AG04450 (cell line): ENCODE measurements around the gene JMJD7. TPM values are rescaled to one million over a fixed set of nuclear protein-coding genes. Genes with fewer than 3 reads are reported as not detected.

Experiments used
- CTCF ChIA-PET: fragments of 300-600, 350-600 bp; formaldehyde crosslinking; extraction: SDS; loops from one replicate; lab custom pipeline; 2022; ENCODE audit warnings: antibody characterized with exemption, inconsistent platforms; lab: Charles Lee
- POLR2A ChIA-PET: fragments of 350-600 bp; formaldehyde crosslinking; extraction: SDS; loops from one replicate; lab custom pipeline; 2021; ENCODE audit warnings: antibody characterized with exemption, inconsistent platforms; lab: Yijun Ruan, JAX
- DNase-seq: peaks from one replicate; pipeline ENCODE4 v3.0.0-alpha.2; 2011; ENCODE audit warnings: low read depth, low spot score
- H3K27ac ChIP-seq: one replicate; pipeline ENCODE4 v1.5.1; 2012; ENCODE audit warnings: low read depth, low read length, control low read depth
- H3K27me3 ChIP-seq: one replicate; pipeline ENCODE4 v1.6.0; 2012; ENCODE audit warnings: low read length; ENCODE audit not compliant: control insufficient read depth, insufficient read depth
- H3K4me3 ChIP-seq: 2 replicates; pipeline ENCODE4 v1.5.1; 2011; ENCODE audit warnings: mild to moderate bottlenecking, low read depth, low read length, control low read depth
- H3K9me3 ChIP-seq: 2 replicates; pipeline ENCODE4 v1.5.1; 2012; ENCODE audit warnings: low read length; ENCODE audit not compliant: control insufficient read depth, insufficient read depth
- CTCF ChIP-seq: IDR thresholded peaks from 2 replicates; pipeline ENCODE4 v1.5.1; 2011; ENCODE audit warnings: low read depth, low read length, control low read depth, inconsistent platforms
- polyA plus RNA-seq: library from polyadenylated mRNA; depleted of rRNA; stranded (reverse); fragments of >200 nt; gene quantifications from 2 replicates; pipeline ENCODE4 v1.2.3, GENCODE V29; 2011

The JMJD7 gene
- polyA plus RNA-seq, 1 experiment = 5.1 TPM

- no peak for TF ChIP-seq CTCF
- ChIA-PET CTCF (interaction anchor here (0.6 to 1.2 kb wide), 2 partner anchors 74 to 166 kb away, joined by 3 to 4 read pairs; partner anchors contain the start of gene MAPKBP1), POLR2A (no interaction called here)
- Histone ChIP-seq H3K27ac (no peak overlapping the region), H3K9me3 (no peaks in the 10 kb centered on the region; the same call in 1 of the 2 replicates), H3K4me3 (no peak overlapping the region), H3K27me3 (peaks cover 8% of the 10 kb centered on the region)
- no peak for DNase-seq
These were observed 20.1 kb downstream of the JMJD7 start for GRCh38 chr15:41847981-41848380.

GRCh38 chr15:41848631-41849030, 20.7 kb downstream of the JMJD7 start:
- POLR2A ChIA-PET = no interaction called here
- no peak for DNase-seq
- CTCF ChIA-PET = interaction anchor here (0.6 to 1.2 kb wide), 2 partner anchors 75 to 165 kb away, joined by 3 to 4 read pairs; partner anchors contain the start of gene MAPKBP1

DNA sequence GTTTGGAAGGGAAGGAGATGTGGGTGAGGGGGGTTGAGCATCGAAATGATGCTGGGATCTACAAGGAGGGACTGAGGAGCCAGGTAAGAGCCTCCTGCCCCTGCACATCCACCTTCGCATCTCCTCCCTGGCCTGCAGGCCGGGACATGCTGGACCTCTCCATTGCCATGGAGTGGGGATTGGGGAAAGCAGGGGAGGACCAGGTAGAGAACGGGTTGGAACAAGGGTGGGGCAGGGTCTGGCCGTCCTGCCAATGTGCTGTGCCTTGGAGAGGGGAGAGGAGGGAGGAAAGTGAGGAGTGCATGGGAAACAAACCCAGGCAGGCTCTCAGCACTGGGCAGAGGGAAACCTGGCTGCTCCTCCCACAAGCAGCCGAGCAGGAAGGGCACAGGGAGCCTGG, 21.3 kb downstream of the JMJD7 start:
- ChIA-PET POLR2A (no interaction called here), CTCF (interaction anchor here (1.2 kb wide), 1 partner anchor 55 kb away, joined by 4 read pairs; no protein-coding TSS in a partner anchor)
- no peaks in the 10 kb centered on the region; the same call in 1 of the 2 replicates for H3K9me3 ChIP-seq
- DNase-seq = no peak
- TF ChIP-seq CTCF = no peak
- H3K27me3 ChIP-seq = peaks cover 8% of the 10 kb centered on the region
- H3K4me3 ChIP-seq = no peak overlapping the region
- H3K27ac ChIP-seq = no peak overlapping the region

More at GRCh38 chr15:41848631-41849030, 20.7 kb downstream of the JMJD7 start:
- H3K27ac ChIP-seq = no peak overlapping the region
- H3K9me3 ChIP-seq = no peaks in the 10 kb centered on the region; the same call in 1 of the 2 replicates
- TF ChIP-seq CTCF = no peak
- H3K27me3 ChIP-seq = peaks cover 8% of the 10 kb centered on the region
- no peak overlapping the region for H3K4me3 ChIP-seq

GRCh38 chr15:41849861-41850260, 22.0 kb downstream of the JMJD7 start:
- no peak for TF ChIP-seq CTCF
- Histone ChIP-seq H3K9me3 (no peaks in the 10 kb centered on the region; the same call in 1 of the 2 replicates), H3K27ac (no peak overlapping the region), H3K4me3 (no peak overlapping the region), H3K27me3 (peaks cover 9% of the 10 kb centered on the region)
- CTCF ChIA-PET = interaction anchor here (0.6 to 1.2 kb wide), 2 partner anchors 55 to 329 kb away, joined by 3 to 4 read pairs; no protein-coding TSS in a partner anchor
- POLR2A ChIA-PET = no interaction called here
- no peak for DNase-seq

DNA sequence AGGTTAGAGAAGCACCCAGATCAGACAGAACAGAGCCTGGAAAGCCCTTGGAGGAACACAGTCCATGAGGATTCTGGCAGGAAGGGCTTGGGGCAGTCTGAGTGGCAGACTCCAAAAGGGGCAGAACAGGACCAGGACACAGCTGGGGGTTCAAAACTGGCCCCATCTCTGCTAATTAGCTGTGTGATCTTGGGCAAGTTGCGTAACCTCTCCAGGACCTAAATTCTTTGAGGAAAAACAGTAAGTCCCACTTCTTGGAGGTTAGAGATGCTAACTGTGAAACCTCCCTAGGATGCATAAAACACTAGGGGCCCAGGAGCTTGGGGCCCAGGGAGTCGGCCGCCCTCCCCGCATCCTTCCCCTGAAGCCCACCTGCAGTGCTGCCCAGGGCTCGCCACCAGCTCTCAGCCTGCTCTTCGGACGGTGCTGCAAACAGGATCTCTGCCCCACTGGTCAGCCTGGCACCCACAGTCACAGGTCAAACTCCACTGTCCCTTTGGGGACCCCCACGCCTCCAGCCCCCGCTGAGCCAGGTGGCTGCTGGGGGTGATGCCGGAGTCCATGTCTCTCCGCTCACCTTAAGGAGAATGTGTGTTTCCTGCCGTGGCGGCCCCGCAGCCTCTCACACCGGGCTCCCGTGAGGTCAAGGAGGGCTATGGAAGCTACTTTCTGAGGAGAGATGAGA, 22.7 kb downstream of the JMJD7 start:
- peaks cover 11% of the 10 kb centered on the region for H3K27me3 ChIP-seq
- TF ChIP-seq CTCF = no peak
- H3K27ac ChIP-seq = no peak overlapping the region
- ChIA-PET POLR2A (interaction anchor here (0.6 kb wide), 1 partner anchor 11 kb away, joined by 3 read pairs; no protein-coding TSS in a partner anchor), CTCF (interaction anchor here (0.7 to 1.9 kb wide), 2 partner anchors 54 to 515 kb away, joined by 4 to 8 read pairs; no protein-coding TSS in a partner anchor)
- H3K4me3 ChIP-seq = no peak overlapping the region
- DNase-seq = no peak
- H3K9me3 ChIP-seq = no peaks in the 10 kb centered on the region; the same call in 1 of the 2 replicates
